Activated CD4-positive, alpha-beta T cell treated with anti-CD3 and anti-CD28 coated beads, Interleukin-2, amount 10 ng/mL, durations not matched to agents 7 days and 5 days (primary cell): ENCODE data around the gene KCNAB2. TPM values are rescaled to one million over a fixed set of nuclear protein-coding genes. Genes with fewer than 3 reads are reported as not detected.

Experiments
- CTCF ChIA-PET: fragments of 350-600 bp; sonication (Branson Sonifier 250); formaldehyde crosslinking; loops from one replicate; lab custom pipeline; 2021; ENCODE audit warnings: antibody characterized with exemption; lab: Charles Lee
- POLR2A ChIA-PET: fragments of 350-600 bp; sonication (Branson Sonifier 250); formaldehyde crosslinking; loops from one replicate; lab custom pipeline; 2021; ENCODE audit warnings: antibody characterized with exemption; lab: Charles Lee
- DNase-seq: peaks from one replicate; pipeline ENCODE4 v3.0.0-alpha.2; 2020
- H3K27ac Mint-ChIP-seq: one replicate; pipeline ENCODE4 v1.8.0; 2021; ENCODE audit warnings: mild to moderate bottlenecking, moderate library complexity, mixed read lengths
- H3K27me3 Mint-ChIP-seq: one replicate; pipeline ENCODE4 v1.8.0; 2021; ENCODE audit warnings: mixed read lengths
- H3K36me3 Mint-ChIP-seq: one replicate; pipeline ENCODE4 v1.8.0; 2021; ENCODE audit warnings: low read depth, mixed read lengths
- H3K4me1 Mint-ChIP-seq: one replicate; pipeline ENCODE4 v1.8.0; 2021; ENCODE audit warnings: mixed read lengths
- H3K4me3 Mint-ChIP-seq: one replicate; pipeline ENCODE4 v1.8.0; 2021; ENCODE audit warnings: mild to moderate bottlenecking, moderate library complexity, mixed read lengths
- H3K9me3 Mint-ChIP-seq: one replicate; pipeline ENCODE4 v1.8.0; 2021; ENCODE audit warnings: mixed read lengths
- total RNA-seq, 2 experiments: library from RNA; stranded (reverse); gene quantifications; one replicate each; pipeline ENCODE4 v1.2.3, GENCODE V29; 2021

Gene KCNAB2
- total RNA-seq, 2 experiments from 2014 or later = 258 to 294 TPM

- no peaks in the 10 kb centered on the region for H3K4me1 Mint-ChIP-seq
- H3K36me3 Mint-ChIP-seq = no peaks in the 10 kb centered on the region
- H3K9me3 Mint-ChIP-seq = no peaks in the 10 kb centered on the region
- H3K27ac Mint-ChIP-seq = no peak overlapping the region
- peaks cover 5% of the 10 kb centered on the region for H3K27me3 Mint-ChIP-seq
- no peak overlapping the region for H3K4me3 Mint-ChIP-seq
- POLR2A ChIA-PET = no interaction called here
- CTCF ChIA-PET = interaction anchor here (1.1 to 2.2 kb wide), 2 partner anchors 96 to 129 kb away, joined by 3 to 5 read pairs; partner anchors contain the start of gene RNF207
- peak; percentile 50 for DNase-seq
These were observed 63.4 kb downstream of the KCNAB2 start for GRCh38 chr1:6108937-6109614.

DNA sequence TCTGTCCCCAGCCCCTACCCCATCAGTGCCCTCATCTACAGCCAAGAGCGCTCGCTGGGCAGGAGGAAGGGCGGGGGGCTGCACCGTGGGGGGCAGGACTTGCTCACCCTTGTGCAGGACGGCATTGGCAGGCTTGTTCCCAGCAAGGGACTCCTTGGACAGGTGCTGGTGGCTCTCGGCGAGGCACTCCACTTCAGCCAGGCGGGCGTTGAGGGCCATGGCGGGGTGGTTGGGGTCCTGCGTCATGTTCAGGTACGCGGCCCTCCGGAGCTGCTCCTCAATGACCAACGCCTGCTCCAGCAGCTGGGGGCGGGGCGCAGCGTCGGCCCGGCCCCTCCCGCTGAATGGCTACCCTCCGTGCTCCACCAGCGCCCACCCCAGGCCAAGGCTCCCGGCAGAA is 64.0 kb downstream of the KCNAB2 start:
- no peak for DNase-seq
- CTCF ChIA-PET = interaction anchor here (2.2 kb wide), 1 partner anchor 95 kb away, joined by 5 read pairs; the partner anchor contains the start of gene RNF207
- no peaks in the 10 kb centered on the region for H3K36me3 Mint-ChIP-seq
- no peak overlapping the region for H3K4me3 Mint-ChIP-seq
- H3K9me3 Mint-ChIP-seq = no peaks in the 10 kb centered on the region
- peaks cover 5% of the 10 kb centered on the region for H3K27me3 Mint-ChIP-seq
- POLR2A ChIA-PET = no interaction called here
- H3K27ac Mint-ChIP-seq = no peak overlapping the region
- no peaks in the 10 kb centered on the region for H3K4me1 Mint-ChIP-seq

GRCh38 chr1:6110326-6110725 is 64.6 kb downstream of the KCNAB2 start:
- ChIA-PET POLR2A (no interaction called here), CTCF (interaction anchor here (2.2 kb wide), 1 partner anchor 95 kb away, joined by 5 read pairs; the partner anchor contains the start of gene RNF207)
- Mint-ChIP-seq H3K27ac (no peak overlapping the region), H3K36me3 (no peaks in the 10 kb centered on the region), H3K4me1 (no peaks in the 10 kb centered on the region), H3K9me3 (no peaks in the 10 kb centered on the region), H3K4me3 (no peak overlapping the region), H3K27me3 (peaks cover 5% of the 10 kb centered on the region)
- no peak for DNase-seq

DNA sequence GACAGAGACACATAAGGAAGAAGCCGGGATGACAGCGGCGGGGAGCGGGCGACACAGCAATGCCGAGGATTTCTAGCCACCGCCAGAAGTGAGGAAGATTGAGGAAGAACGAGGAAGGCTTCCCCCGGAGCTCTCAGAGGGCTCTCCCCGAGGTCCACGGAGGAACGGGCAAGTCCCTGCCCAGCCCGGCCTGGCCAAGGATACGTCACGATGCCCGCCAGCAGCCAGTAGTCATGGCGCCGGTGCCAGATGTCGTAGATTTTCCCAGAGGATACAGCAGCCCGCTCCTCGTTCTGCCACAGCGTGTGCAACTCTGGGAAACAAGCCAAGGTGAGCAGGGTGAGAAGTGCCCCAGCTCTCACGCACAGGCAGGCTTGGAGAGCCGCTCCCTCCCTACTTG is 65.9 kb downstream of the KCNAB2 start:
- H3K27ac Mint-ChIP-seq = no peak overlapping the region
- ChIA-PET CTCF (no interaction called here), POLR2A (no interaction called here)
- no peaks in the 10 kb centered on the region for H3K9me3 Mint-ChIP-seq
- peaks cover 3% of the 10 kb centered on the region for H3K4me1 Mint-ChIP-seq
- DNase-seq = no peak
- H3K4me3 Mint-ChIP-seq = no peak overlapping the region
- peaks cover 9% of the 10 kb centered on the region for H3K27me3 Mint-ChIP-seq
- no peaks in the 10 kb centered on the region for H3K36me3 Mint-ChIP-seq

DNA sequence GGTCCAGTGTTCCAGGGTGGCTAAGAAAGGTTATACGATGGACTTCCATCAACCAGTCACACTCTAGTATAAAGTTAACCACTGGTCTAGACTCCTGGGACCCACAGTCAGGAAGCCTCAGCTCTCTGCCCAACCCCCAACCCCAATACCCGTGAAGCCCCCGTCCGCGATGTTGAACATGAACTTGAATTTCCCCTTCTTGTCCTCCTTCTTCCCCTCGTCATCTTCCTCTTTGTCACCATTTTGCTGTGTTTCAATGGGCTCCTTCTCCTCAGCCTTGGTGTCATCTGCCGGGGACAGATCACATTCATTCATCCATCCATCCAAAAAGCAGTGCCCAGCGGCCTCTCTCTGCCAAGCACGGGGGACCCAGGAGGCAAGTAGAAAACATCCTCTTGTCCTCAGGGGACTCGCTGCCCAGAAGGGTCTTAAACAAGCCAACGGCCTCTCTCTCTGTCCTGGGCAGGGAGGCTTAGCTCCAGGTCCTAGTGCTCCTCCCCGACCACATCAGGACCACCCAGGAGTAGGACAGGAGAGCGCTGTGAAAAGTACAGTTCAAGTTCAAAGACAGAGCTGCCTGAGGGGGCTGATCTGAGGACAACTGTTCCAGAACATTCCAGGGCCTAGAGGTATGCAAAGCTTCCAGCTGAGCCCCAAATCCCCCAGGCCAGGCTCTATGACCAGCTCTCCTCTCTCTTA is 66.5 kb downstream of the KCNAB2 start:
- H3K27ac Mint-ChIP-seq = no peak overlapping the region
- POLR2A ChIA-PET = no interaction called here
- CTCF ChIA-PET = no interaction called here
- H3K9me3 Mint-ChIP-seq = peaks cover 5% of the 10 kb centered on the region
- peaks cover 1% of the 10 kb centered on the region for H3K36me3 Mint-ChIP-seq
- peaks cover 15% of the 10 kb centered on the region for H3K27me3 Mint-ChIP-seq
- H3K4me3 Mint-ChIP-seq = no peak overlapping the region
- DNase-seq = no peak
- peaks cover 7% of the 10 kb centered on the region for H3K4me1 Mint-ChIP-seq

DNA sequence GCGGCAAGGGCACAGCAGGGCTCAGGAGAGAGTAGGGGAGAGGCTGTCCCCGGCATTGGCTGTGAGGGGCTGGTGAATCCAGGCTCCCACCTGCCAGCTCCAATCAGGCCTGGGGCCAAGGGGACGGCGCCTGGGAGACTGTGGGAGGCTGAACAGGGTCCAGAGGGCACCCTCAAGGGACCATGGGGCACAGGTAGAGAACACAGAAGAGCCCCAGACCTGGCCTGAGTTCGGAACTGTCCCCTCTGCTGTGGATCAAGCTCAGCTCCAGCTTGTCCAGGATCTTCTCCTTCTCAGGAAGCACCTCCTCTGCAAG is 67.0 kb downstream of the KCNAB2 start:
- peaks cover 7% of the 10 kb centered on the region for H3K4me1 Mint-ChIP-seq
- H3K4me3 Mint-ChIP-seq = no peak overlapping the region
- DNase-seq = no peak
- peaks cover 1% of the 10 kb centered on the region for H3K36me3 Mint-ChIP-seq
- no peak overlapping the region for H3K27ac Mint-ChIP-seq
- peaks cover 15% of the 10 kb centered on the region for H3K27me3 Mint-ChIP-seq
- peaks cover 6% of the 10 kb centered on the region for H3K9me3 Mint-ChIP-seq
- POLR2A ChIA-PET = interaction anchor here (0.6 kb wide), 1 partner anchor 1053 kb away, joined by 4 read pairs; no protein-coding TSS in a partner anchor
- CTCF ChIA-PET = no interaction called here

DNA sequence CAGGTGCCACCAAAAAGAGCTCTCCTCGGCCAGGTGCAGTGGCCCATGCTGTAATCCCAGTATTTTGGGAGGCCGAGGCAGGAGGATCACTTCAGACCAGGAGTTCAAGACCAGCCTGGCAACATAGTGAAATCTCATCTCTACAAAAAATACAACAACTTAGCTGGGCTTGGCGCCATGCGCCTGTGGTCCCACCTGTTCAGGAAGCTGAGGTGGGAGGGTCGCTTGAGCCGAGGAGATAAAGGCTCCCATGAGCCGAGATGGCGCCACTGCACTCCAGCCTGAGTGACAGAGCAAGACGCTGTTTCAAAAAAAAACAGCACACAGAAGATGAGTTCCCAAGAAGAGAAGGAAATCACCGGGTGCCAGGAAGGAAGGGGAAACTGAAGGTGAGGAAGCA is 67.4 kb downstream of the KCNAB2 start:
- Mint-ChIP-seq H3K9me3 (peaks cover 6% of the 10 kb centered on the region), H3K27me3 (peaks cover 14% of the 10 kb centered on the region), H3K4me3 (no peak overlapping the region), H3K36me3 (peaks cover 1% of the 10 kb centered on the region), H3K27ac (no peak overlapping the region), H3K4me1 (peaks cover 7% of the 10 kb centered on the region)
- no peak for DNase-seq
- ChIA-PET POLR2A (interaction anchor here (0.6 kb wide), 1 partner anchor 1052 kb away, joined by 4 read pairs; no protein-coding TSS in a partner anchor), CTCF (no interaction called here)

DNA sequence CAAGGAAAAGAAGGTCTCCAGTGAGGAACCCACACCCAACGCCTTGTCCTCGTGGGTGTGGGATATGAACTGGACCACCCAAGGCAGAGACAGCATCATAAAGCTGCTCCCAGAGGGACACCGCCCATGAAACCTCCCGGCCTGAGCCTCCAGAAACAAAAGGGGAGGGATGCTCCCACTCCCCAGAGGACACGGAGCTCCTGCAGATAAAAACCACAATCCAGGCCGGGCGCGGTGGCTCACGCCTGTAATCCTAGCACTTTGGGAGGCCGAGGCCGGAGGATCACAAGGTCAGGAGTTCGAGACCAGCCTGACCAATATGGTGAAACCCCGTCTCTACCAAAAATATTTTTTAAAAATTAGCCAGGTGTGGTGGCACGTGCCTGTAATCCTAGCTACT is 68.1 kb downstream of the KCNAB2 start:
- no peak overlapping the region for H3K4me3 Mint-ChIP-seq
- DNase-seq = no peak
- POLR2A ChIA-PET = no interaction called here
- H3K4me1 Mint-ChIP-seq = peaks cover 7% of the 10 kb centered on the region
- H3K36me3 Mint-ChIP-seq = peaks cover 1% of the 10 kb centered on the region
- CTCF ChIA-PET = no interaction called here
- no peak overlapping the region for H3K27ac Mint-ChIP-seq
- H3K27me3 Mint-ChIP-seq = peaks cover 14% of the 10 kb centered on the region
- peaks cover 6% of the 10 kb centered on the region for H3K9me3 Mint-ChIP-seq

DNA sequence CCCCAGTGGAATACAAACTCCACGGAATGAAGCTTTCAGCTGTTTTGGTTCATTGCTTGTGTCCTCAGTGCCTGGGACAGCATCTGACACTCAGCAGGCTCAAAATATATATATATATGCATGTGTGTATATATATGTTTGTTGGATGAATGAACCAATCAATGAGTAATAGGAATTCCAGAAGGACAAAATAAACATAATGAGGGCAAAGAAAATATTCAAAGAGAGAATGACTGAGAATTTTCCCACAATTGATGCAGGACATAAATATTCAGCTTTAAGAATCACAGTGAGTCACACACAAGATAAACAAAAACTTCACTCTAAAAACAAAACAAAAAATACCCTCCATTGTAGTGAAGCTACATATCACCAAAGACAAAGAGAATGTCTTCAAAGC is 70.4 kb downstream of the KCNAB2 start:
- DNase-seq = no peak
- Mint-ChIP-seq H3K27ac (no peak overlapping the region), H3K27me3 (peaks cover 14% of the 10 kb centered on the region), H3K36me3 (peaks cover 1% of the 10 kb centered on the region), H3K4me3 (no peak overlapping the region), H3K9me3 (peaks cover 6% of the 10 kb centered on the region), H3K4me1 (peaks cover 7% of the 10 kb centered on the region)
- ChIA-PET CTCF (interaction anchor here (0.6 kb wide), 1 partner anchor 1336 kb away, joined by 4 read pairs; no protein-coding TSS in a partner anchor), POLR2A (no interaction called here)

DNA sequence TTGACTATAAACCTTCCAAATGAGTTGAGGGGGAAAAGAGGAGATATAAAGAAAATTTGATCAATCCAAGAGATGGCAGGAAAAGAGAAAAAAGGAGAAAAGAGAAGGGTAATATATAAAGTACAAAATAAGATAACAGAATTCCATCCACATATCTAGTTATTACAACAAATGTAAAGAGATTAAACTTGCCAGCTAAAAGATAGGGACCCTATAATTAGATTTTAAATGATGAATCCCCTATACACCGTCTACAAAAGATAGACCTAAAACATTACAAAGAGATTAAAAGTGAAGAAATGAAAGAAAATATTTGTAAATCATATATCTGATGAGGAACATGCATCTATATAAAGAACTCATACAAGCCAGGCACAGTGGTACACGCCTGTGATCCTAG is 71.4 kb downstream of the KCNAB2 start:
- Mint-ChIP-seq H3K27ac (no peak overlapping the region), H3K27me3 (peaks cover 13% of the 10 kb centered on the region), H3K4me1 (peaks cover 7% of the 10 kb centered on the region), H3K4me3 (peak overlapping the region; percentile 30), H3K9me3 (peaks cover 6% of the 10 kb centered on the region), H3K36me3 (peaks cover 1% of the 10 kb centered on the region)
- DNase-seq = no peak
- POLR2A ChIA-PET = no interaction called here
- CTCF ChIA-PET = no interaction called here

GRCh38 chr1:6117624-6118023 is 71.9 kb downstream of the KCNAB2 start:
- no peak for DNase-seq
- H3K9me3 Mint-ChIP-seq = peaks cover 6% of the 10 kb centered on the region
- H3K4me3 Mint-ChIP-seq = no peak overlapping the region
- peaks cover 7% of the 10 kb centered on the region for H3K4me1 Mint-ChIP-seq
- H3K27ac Mint-ChIP-seq = no peak overlapping the region
- ChIA-PET POLR2A (no interaction called here), CTCF (interaction anchor here (0.7 kb wide), 1 partner anchor 9 kb away, joined by 3 read pairs; no protein-coding TSS in a partner anchor)
- peaks cover 1% of the 10 kb centered on the region for H3K36me3 Mint-ChIP-seq
- peaks cover 12% of the 10 kb centered on the region for H3K27me3 Mint-ChIP-seq

DNA sequence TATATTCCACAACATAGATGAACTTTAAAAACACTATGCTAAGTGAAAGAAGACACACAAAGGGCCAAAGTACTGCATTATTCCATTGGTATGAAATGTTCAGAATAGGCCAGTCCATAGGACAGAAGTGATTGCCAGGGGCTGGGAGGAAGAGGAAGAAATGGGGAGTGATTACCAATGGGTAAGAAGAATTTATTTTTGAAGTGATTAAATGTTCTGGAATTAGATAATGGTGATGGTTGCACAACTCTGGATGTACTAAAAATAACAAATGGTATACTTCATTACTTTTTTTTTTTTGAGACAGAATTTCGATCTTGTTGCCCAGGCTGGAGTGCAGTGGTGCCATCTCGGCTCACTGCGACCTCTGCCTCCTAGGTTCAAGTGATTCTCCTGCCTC is 72.7 kb downstream of the KCNAB2 start:
- Mint-ChIP-seq H3K9me3 (peaks cover 6% of the 10 kb centered on the region), H3K27ac (no peak overlapping the region), H3K4me3 (no peak overlapping the region), H3K4me1 (peaks cover 7% of the 10 kb centered on the region), H3K36me3 (peaks cover 1% of the 10 kb centered on the region), H3K27me3 (peaks cover 12% of the 10 kb centered on the region)
- no peak for DNase-seq
- POLR2A ChIA-PET = no interaction called here
- CTCF ChIA-PET = interaction anchor here (0.7 kb wide), 1 partner anchor 8 kb away, joined by 3 read pairs; no protein-coding TSS in a partner anchor

GRCh38 chr1:6121021-6121421 is 75.3 kb downstream of the KCNAB2 start:
- Mint-ChIP-seq H3K9me3 (peaks cover 6% of the 10 kb centered on the region), H3K36me3 (peaks cover 1% of the 10 kb centered on the region), H3K4me3 (no peak overlapping the region), H3K27ac (no peak overlapping the region), H3K27me3 (peaks cover 9% of the 10 kb centered on the region), H3K4me1 (peaks cover 7% of the 10 kb centered on the region)
- ChIA-PET POLR2A (no interaction called here), CTCF (no interaction called here)
- DNase-seq = no peak
